Activated naive CD4-positive, alpha-beta T cell (primary cell): Measurements from ENCODE around the gene IL10RA.
"Not testable (repeated sequence)": the region's sequence is repeated elsewhere in the genome, so short reads cannot be mapped to it uniquely, and the experiment has no call there.

ENCODE experiments used
- DNase-seq, 4 experiments: peaks; one replicate each; lab custom pipeline; 2025; lab: John Stamatoyannopoulos, UW

Gene IL10RA

DNA sequence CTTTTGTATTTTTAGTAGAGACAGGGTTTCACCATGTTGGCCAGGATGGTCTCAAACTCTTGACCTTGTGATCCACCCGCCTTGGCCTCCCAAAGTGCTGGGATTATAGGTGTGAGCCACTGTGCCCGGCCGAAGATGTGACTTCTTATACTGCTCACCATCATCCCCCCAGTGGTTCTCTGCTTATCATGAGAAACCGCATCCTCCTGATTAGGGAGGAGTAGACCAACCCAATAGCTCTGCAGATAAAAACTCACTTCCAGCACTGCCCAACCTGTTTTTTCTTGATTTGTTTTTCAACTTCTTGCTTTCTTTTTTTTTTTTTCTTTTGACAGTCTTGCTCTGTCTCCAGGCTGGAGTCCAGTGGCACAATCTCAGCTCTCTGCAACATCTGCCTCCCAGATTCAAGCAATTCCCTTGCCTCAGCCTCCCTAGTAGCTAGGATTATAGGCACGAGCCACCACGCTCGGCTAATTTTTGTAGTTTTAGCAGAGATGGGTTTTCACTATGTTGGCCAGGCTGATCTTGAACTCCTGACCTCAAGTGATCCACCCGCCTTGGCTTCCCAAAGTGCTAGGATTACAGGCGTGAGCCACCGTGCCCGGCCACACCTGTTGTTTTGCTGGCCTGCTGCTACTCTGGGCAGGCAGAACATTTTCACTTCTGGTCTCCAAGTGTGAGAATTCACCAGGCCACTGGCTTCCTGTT is 21.5 kb downstream of the IL10RA start:
- not testable (repeated sequence) for DNase-seq

DNA sequence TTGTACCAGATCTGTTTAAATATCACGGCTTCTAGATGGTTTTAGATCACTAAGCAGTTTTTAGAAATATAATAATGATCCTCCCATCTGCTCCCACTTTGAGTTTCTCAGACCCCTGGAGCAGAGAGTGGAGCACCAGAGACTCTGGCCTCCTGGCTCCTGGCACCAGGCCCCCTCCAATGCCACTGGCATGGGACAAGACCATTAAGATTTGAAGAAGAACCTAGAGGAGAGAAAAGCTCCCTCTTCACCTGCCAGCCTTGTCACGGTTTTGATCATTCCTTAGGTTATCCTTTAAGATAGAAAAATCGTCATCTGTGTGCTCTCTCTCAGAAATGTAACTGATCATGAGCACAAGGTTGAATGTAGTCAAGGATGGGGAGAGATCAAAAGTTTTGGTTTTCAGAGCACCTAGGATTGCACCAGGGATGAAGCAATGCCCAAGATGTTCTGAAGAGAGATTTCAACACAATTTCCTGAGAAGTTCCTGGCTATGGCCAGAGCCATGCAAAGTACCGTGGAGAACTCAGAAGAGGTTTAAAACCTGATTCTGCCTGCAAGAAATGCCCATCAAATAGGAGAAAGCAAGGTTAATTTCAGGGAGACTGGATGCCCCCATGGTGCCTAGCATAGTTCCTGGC is 22.2 kb downstream of the IL10RA start:
- no peak for DNase-seq

DNA sequence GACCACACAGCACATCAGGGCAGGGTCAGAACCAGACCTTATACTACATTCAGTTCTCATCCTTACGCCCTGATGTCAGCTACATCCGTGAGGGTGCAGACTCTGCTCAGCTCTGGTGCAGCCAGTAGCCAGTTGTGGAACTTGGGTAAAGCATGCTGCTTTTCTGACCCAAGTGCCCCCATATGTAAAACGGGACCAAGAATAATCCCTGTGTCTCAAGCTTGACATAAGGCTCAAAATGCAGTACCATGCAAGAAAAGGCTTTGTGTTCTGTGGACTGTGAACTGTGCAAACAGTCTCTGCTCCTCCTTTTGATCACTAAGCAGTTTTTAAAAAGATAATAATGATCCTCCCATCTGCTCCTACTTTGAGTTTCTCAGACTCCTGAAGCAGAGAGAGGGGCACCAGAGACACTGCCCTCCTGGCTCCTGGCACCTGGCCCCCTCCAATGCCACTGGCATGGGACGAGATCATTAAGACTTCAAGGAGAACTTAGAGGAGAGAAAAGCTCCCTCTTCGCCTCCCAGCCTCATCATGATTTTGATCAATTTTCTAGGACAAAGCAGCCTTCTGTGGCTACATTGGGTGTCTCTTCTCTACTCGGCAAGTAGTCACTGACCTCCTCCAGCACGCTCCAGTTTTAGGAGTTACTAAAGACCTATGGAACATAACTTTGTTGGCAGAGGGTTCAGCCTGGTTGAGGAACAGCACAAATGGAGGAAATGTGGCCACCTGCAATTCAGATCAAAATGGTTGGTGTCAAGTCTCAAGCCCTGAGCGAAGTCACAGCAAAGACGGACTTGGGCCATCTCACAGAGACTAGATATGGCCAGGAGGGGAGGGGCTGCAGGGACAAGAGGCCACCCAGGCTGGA is 23.9 kb downstream of the IL10RA start:
- DNase-seq = no peak

DNA sequence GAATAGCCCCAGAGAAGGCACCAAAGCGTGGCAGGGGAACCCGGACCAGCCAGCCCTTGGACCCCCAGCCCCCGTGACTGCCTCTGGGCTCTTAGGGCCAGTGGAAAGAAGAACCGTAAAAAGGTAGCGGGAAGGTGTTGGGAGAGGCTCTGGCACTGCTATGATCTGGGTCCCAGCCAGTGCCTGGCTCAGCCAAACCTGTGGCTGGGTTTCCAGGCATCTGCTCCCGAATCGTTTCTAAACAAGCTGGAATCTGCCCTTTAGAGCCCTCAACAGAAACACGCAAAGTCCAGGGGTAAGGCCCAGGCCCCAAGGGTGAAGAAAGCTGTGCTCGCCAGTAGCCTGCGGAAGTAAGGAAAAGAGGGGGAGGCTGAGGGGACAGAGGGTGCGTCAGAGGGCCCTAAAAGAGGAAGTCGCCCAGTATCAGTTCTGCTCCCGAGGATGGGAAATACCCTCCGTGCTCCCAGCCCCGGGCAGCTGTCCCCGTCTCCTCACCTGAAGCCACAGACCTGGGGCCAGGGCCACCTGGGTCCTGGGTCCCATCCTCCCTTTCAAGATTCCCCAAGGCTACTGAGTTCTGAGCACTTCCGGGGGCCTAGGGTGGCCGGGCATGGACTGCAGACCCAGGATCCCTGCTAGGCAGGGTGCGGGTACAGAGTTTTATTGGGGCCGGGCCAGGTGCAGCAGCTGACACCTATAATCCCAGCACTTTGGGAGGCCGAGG is 24.7 kb downstream of the IL10RA start:
- DNase-seq = no peak

DNA sequence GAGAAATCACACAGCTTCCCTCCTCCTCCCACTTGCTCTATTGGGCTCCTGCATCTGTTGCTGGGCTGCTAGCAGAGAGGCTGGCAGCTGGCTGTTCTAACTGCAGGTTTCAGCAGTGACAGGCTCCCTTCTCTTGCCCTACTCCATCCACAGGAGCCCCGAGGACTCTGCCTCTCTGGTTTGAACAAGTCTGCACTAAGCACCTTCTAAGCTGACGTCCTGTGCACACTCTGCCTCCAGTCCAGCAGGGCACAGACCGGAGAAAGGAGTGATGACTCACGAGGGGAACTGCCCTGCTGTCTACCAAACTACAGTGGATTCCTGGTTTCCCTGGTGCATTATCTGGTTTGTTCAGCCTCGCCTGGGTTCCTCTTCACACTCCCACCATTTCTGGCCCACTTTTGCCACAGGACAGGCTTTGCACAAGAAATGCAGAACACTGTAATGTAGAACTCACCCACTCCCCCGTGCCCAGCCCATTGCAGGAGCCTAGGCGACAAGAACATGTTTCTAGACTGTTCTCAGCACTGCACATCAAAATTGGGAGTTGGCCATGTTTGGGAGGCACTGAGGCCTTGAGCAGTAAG is 26.0 kb downstream of the IL10RA start:
- DNase-seq = no peak

DNA sequence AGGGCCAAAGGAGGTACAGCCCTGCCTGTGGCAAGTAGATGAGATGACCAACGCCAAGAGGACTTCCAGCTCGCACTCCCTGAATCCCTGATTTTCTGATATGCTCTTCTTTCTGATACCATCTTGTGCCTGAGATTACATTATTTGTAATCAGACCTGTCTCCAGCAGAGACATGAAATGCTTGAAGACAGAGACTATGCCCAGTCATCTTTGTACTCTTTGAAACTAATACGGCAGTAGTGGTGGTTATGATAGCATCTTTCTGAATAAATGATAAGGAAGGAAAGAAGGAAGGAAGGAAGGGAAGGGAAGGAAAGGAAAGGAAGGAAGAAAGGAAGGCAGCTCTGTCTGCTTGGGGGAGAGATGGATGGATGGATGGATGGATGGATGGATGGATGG is 27.8 kb downstream of the IL10RA start:
- no peak for DNase-seq

DNA sequence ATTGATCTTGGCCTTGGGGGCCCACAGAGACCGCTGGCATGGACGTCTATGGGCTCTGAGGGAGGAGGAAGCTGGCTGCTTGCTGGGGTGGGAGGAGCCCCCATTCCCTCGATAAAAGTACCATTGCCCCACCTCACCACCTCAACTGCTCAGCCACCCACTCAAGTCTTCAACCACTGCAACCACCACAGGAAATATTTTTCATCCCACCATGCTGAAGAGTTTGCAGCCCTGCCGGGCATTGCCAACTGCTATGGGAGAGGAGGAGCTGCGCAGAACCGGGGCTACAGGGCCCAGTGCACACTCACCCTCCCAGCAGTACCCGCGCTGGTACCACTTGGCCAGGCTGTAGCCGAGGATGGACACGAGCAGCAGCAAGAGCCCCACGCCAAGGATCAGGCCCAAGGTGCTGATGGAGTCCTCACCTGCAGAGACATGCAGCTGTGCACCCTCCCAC is 29.2 kb downstream of the IL10RA start:
- no peak for DNase-seq

DNA sequence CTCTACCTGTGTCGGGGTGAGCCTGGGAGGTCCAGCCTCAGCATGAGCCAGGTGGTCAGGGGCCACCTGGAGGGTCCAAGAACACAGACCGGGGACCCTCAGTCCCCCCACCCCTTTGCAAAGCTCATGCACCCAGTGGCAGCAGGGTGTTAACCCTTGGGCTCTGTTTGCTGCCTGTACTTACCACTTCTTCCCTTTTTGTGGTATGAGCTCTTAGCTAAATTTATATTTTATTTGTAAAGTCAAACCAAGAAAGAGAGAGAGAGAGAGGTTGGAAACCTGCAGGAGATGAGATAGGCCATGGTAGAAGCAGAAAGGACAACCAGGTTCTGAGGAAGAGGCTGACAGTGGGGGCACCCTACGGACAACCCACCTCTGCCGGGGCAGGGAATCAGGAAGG is 29.9 kb downstream of the IL10RA start:
- DNase-seq = no peak

DNA sequence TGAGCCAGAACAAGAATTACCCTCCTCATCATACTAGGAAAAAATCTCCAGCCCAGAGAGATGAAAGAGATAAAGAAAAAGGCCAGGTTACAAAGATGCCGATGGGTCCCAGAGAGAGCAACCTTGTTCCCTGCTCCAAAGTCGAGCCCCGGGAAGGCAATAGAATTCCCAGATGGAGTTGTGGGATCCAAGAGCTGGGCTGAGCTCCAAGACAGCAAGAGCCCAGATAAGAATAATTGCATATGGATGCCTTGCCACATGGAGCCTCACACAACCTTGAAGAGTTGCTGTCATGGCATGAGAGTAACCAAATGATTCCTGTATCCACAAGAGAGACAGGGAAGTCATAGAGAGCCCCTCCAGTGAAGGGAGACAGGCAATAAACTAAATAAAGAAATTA is 30.9 kb downstream of the IL10RA start:
- no peak for DNase-seq

DNA sequence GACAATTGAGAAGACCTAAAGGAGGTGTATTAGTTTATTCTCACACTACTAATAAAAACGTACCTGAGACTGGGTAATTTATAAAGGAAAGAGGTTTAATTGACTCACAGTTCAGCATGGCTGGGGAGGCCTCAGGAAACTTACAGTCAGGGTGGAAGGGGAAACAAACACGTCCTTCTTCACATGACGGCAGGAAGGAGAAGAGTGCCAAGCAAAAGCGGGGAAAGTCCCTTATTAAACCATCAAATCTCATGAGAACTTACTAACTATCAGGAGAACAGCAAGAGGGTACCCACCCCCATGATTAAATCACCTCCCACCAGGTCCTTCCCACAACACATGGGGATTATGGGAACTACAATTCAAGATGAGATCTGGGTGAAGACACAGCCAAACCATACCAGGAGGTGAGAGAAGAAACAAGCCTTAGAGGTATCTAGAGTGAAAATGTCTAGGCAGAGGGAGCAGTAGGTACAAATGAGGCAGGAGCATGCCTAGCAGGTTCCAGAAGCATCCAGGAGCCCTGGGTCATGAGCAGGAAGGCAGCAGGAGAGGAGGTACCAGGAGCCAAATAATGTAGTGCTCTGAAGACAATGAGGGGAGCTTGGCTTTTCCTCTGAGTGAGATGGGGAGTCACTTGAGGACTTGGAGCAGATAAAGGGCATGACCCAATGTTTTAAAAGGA is 31.6 kb downstream of the IL10RA start:
- DNase-seq = no peak

DNA sequence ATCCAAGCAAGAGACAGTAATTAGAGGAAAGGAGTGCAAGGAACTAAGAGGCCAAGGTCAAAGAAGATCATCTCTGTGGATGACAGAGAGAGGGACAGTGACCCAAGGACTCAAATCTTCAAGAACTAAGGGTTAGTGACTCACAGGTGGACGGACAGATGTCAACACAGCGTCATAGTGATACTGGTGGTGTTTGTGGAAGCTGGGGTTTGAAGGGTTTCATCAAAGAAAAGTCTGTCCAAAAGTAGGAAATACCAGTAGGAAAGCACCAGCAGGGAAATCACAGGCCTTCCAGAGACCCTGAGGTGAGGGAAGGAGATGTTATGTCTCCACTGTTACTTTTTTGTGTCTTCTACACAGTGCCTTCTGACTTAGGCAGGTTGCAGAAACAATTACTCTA is 32.2 kb downstream of the IL10RA start:
- DNase-seq = no peak

DNA sequence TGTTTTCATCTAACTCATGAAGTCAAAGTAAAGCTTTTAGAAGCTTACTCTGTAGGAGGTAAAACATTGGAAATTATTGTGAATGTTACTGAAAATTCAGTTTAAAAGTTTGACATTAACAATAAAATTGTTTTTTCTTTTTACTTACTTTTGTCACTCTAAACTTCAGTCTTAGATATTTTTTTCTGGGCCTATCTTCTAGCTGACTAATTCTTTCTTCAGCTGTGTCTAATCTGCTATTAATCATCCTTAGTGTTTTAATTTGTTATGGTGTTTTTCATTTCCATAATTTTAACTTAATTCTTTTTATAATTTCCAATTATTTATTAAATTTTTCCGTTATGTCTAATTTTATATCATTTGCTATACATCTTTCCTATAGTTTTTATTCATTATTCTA is 35.0 kb downstream of the IL10RA start:
- DNase-seq = no peak

DNA sequence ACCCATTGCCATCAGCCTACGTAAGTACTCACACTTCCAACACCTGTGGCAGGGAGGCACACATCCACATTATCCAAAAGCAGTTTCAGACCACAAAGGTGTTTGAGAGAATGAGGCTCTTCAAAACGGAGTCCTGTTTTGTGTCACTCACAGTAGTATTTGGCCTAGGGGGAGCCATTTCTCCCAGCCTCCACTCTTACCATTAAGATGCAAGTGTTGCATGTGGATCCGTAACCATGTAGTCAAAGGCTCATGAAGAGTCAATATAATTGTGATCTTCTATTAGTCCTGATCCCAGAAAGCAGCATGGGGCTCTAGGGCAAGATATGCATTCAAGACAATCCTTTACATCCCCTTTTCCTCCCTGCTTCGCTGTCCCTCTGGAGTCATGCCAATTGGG is 41.5 kb downstream of the IL10RA start:
- no peak for DNase-seq

DNA sequence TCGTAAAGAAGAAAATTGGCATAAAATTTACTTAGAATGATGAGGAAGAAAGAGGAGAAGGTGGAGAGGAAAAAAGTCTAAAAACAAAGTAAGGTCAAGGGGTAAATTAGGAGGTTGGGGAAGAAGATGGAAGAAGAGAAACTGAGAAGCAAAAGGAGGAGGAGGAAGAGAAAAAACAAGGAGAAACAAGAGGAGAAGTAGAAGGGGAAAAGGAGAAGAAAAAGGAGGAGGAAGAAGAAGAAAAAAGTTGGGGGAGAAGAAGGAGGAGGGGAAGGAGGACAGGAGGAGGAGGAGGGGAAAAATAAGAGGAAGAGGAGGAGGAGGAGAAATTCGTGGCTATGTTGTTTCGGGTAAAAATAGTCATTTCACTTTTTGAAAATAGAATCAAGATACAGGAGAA is 42.4 kb downstream of the IL10RA start:
- DNase-seq = no peak

DNA sequence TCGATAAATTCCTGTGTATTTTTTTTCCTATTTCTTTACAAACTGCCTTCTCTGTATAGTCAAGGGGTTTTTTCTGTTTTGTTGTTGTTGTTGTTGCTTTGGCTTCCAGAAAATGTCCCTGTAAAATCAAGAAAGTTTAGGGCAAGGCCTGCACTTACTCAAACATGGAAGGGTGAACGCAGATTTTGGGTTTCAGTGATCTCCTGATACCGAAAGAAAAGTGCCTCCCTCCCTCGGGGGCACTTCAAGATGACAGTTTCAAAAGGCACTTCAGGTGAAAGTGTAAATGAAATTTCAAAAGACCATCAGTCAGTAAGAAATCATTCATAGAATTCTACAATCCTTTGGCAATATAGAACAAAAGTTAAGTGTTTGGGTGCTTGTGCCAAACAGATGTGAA is 47.2 kb downstream of the IL10RA start:
- no peak for DNase-seq

DNA sequence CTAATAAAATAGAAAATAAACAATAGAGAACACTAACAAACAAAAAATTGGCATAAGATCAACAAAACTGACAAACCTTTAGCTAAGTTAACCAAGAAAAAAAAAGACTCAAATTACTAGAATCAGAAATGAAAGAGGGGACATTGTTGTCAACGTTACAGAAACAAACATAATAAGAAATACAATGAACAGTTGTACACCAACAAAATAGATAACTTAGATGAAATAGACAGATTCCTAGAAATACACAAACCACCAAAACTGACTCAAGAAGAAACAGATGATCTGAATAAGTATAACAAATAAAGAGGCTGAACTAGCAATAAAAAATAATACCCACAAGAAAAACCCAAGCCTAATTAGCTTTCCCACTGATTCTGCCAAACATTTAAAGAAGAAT is 55.9 kb downstream of the IL10RA start:
- DNase-seq = no peak

DNA sequence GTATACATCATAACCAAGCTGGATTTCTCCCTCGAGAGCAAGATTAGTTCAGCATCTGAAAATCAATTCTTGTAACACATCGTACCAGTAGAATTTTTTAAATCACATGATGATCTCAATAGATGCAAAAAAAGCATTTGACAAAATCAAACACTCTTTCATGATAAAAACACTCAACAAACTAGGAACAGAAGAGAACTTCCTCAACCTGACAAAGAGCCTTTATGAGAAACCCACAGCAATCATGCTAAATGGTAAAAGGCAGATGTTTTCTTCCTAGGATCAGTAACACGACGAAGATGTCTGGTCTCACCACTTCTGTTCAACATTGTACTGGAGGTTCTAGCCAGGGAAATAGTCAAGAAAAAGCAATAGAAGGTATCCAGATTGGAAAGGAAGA is 56.6 kb downstream of the IL10RA start:
- no peak for DNase-seq

DNA sequence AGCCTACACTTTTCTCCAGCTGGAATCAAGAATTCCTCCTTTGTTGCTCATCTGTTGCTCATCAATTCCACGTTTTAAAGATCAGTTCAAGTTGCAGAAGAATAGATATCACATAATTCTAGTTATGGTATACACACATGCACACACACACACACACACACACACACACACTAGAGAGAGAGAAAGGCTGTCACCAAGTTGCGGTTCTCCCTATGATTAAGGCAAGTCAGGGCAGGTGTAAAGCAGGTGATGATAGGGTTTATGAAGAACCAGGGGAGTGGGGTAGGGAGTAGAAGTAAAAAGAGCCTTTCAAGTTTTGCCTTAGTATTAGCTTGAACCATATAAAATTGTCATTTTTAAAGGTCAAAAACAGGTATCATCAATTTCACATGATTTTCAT is 59.0 kb downstream of the IL10RA start:
- no peak for DNase-seq

DNA sequence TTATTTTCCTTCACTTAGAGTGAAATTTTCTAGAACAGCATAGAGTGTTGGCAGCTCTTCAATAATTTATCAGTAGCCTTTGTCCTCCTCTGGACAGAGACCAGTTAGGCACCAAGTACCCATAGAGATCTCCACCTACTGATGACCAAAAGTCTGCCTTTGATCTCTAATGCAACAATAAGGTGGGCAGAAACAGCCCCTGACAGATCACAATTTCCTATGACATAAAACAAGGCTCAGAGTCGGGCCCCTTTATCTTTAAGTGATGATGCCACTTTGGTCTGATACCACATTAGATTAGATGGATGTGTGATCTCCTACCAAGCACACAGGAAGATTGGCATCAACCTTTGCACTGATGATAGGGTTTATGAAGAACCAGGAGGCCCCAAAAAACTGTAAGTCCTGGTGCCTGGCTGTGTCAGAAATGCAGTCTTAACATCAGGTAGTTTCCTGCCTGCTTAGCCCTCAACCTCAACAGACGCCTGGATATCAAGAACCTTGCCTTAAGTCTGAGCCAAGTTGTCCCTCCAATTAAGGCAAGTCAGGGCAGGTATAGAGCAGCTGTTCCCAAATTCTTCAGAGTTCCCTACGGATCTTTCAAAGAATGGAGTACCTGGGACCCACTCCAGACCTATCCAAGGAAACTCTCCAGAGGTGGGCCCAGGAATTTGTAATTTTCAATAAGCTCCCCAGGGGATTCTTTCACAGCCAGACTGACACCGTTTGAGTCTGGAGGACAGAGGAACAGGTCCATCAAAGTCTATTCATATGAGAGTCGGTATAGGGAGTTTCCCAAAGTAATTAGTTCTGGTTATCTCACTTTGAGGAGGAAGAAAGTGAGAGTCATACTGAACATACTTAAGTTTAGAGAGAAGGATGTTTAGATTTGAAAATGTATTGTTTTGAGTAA is 60.1 kb downstream of the IL10RA start:
- DNase-seq = no peak
